H1 (cell line): ENCODE data around the gene EEF2. TPM values are rescaled to one million over a fixed set of nuclear protein-coding genes. Genes with fewer than 3 reads are reported as not detected.

ENCODE experiments used
- ASH2L ChIP-seq: fragments of 200-600, 300-600 bp; sonication (generic); IDR thresholded peaks from one replicate; pipeline ENCODE4 v1.7.1; 2017; ENCODE audit warnings: low read length
- ATF3 ChIP-seq: IDR thresholded peaks from 2 replicates; pipeline ENCODE4 v1.6.1; 2011; ENCODE audit warnings: low read depth, mild to moderate bottlenecking, low read length; ENCODE audit not compliant: insufficient read depth
- CREB1 ChIP-seq: IDR thresholded peaks from 2 replicates; pipeline ENCODE4 v1.6.1; 2012; ENCODE audit warnings: inconsistent platforms
- CTCF ChIP-seq, 3 experiments: IDR thresholded peaks; 1 replicate in 2 of 3; 2 replicates in 1 of 3; pipeline versions ENCODE4 v1.5.1 to v1.6.1; 2011; ENCODE audit warnings: low read length in 3 of 3, mild to moderate bottlenecking in 3 of 3, inconsistent platforms in 2 of 3, low read depth in 1 of 3, moderate library complexity in 1 of 3; ENCODE audit not compliant: insufficient read depth in 1 of 3; ENCODE audit errors: control extremely low read depth in 1 of 3
- E2F6 ChIP-seq: IDR thresholded peaks from 2 replicates; pipeline ENCODE4 v1.6.1; 2012; ENCODE audit warnings: inconsistent platforms
- FOSL1 ChIP-seq: IDR thresholded peaks from 2 replicates; pipeline ENCODE4 v1.6.1; 2011; ENCODE audit warnings: mild to moderate bottlenecking, low read depth, low read length, moderate library complexity; ENCODE audit not compliant: insufficient read depth
- MAX ChIP-seq: IDR thresholded peaks from 2 replicates; pipeline ENCODE4 v1.6.1; 2012; ENCODE audit warnings: inconsistent platforms
- POLR2A ChIP-seq, 2 experiments: IDR thresholded peaks; 1 replicate in 1 of 2; 2 replicates in 1 of 2; pipeline ENCODE4 v1.6.1; 2011; ENCODE audit warnings: low read depth in 2 of 2, low read length in 2 of 2, mild to moderate bottlenecking in 2 of 2; ENCODE audit errors: control extremely low read depth in 1 of 2
- RXRA ChIP-seq: IDR thresholded peaks from 2 replicates; pipeline ENCODE4 v1.6.1; 2011; ENCODE audit warnings: low read depth, mild to moderate bottlenecking, low read length, moderate library complexity; ENCODE audit not compliant: insufficient read depth
- SIN3A ChIP-seq, 2 experiments: IDR thresholded peaks in 1 of 2; conservative IDR thresholded peaks in 1 of 2; 2 replicates each; pipeline ENCODE4 v1.6.1; 2011 to 2012; ENCODE audit warnings: low read length in 2 of 2, improper control_type of control experiment in 1 of 2, low read depth in 1 of 2, mild to moderate bottlenecking in 1 of 2
- SP1 ChIP-seq: IDR thresholded peaks from 2 replicates; pipeline ENCODE4 v1.6.1; 2011; ENCODE audit warnings: low read depth, low read length
- SUZ12 ChIP-seq: fragments of 200-600 bp; sonication (generic); IDR thresholded peaks from 2 replicates; pipeline ENCODE4 v1.6.1; 2012; ENCODE audit warnings: mild to moderate bottlenecking, inconsistent platforms, low read length, moderate library complexity, mixed read lengths
- TAF7 ChIP-seq: optimal IDR thresholded peaks from 2 replicates; pipeline ENCODE3; 2011; ENCODE audit warnings: low read depth, mild to moderate bottlenecking, inconsistent platforms, low read length, moderate library complexity, borderline replicate concordance
- TCF12 ChIP-seq: IDR thresholded peaks from 2 replicates; pipeline ENCODE4 v1.6.1; 2011; ENCODE audit warnings: low read depth, mild to moderate bottlenecking, low read length
- TEAD4 ChIP-seq: IDR thresholded peaks from 2 replicates; pipeline ENCODE4 v1.6.1; 2012; ENCODE audit warnings: low read depth, low read length, inconsistent platforms, mixed read lengths
- USF2 ChIP-seq: IDR thresholded peaks from 2 replicates; pipeline ENCODE4 v1.6.1; 2011; ENCODE audit warnings: low read length, improper control_type of control experiment
- YY1 ChIP-seq: IDR thresholded peaks from 2 replicates; pipeline ENCODE4 v1.6.1; 2011; ENCODE audit warnings: low read depth, mild to moderate bottlenecking, low read length
- ZNF274 ChIP-seq: IDR thresholded peaks from 2 replicates; pipeline ENCODE4 v1.7.0; 2012; ENCODE audit warnings: low read length, borderline replicate concordance; ENCODE audit errors: extremely low read depth
- polyA plus RNA-seq, 7 experiments: library from polyadenylated mRNA; depleted of rRNA in 3 of 7; stranded (reverse) in 5 of 7; unstranded in 2 of 7; fragments of >200 nt in 5 of 7; fragments of 200-250 nt in 2 of 7; gene quantifications; 1 replicate in 5 of 7; 2 replicates in 1 of 7; 4 replicates in 1 of 7; pipeline versions ENCODE4 v1.2.1 to v1.2.3, GENCODE V29; 2011 to 2013; ENCODE audit warnings: missing spikeins in 2 of 7, mixed read lengths in 2 of 7
- total RNA-seq: library from RNA; stranded (reverse); fragmentation: NEBNext Ultra II Directional; extraction: Animal tissue kit (Norgen Biotek cat#: 25700); gene quantifications from 2 replicates; pipeline ENCODE4 v1.2.1, GENCODE V29; 2021

The EEF2 gene
- total and polyA plus RNA-seq, 2 of the 8 experiments (the other 6 are each of a cell fraction or from before 2014, with no cell fraction given), result 1,554 to 3,380 TPM

GRCh38 chr19:4007021-4007835, 22.0 kb upstream of the EEF2 start, which contains the start of gene PIAS4 (continued):
- TF ChIP-seq E2F6 (no peak), SUZ12 (no peak), CTCF (IDR thresholded peaks at IDR 0.05; ENCODE audit: control extremely low read depth in 1 of 3, insufficient read depth in 1 of 3, low read depth in 1 of 3, low read length in 3 of 3) (no peak), CREB1 (peak; percentile 36; the same call in 1 of the 2 replicates), TEAD4 (no peak), RXRA (no peak), USF2 (peak; percentile 95), SIN3A (conservative IDR thresholded peaks at IDR 0.05 in 1 of 2, IDR thresholded peaks at IDR 0.05 in 1 of 2; ENCODE audit: low read depth in 1 of 2, low read length in 2 of 2) (peak in 1 of 2 experiments; percentile 78; a peak in 2 of 4 replicates), ZNF274 (no peak), ASH2L (peak; percentile 93), FOSL1 (no peak), YY1 (peak; percentile 95), SP1 (no peak), TAF7 (peak; percentile 58), MAX (peak; percentile 84), ATF3 (peak; percentile 65; the same call in 1 of the 2 replicates), TCF12 (0 out of 2 replicates have a peak, but pooled peaks have one; percentile 4), POLR2A (IDR thresholded peaks at IDR 0.05; ENCODE audit: control extremely low read depth in 1 of 2, low read depth in 2 of 2, low read length in 2 of 2) (peak in 1 of 2 experiments; percentile 75; a peak in 1 of 3 replicates)
